HG02798 (cell line): ENCODE data around the gene SKI.
A peak's percentile ranks its signal among the peaks of the same experiment; 100 is the strongest.
"Not testable (repeated sequence)": the region's sequence is repeated elsewhere in the genome, so short reads cannot be mapped to it uniquely, and the experiment has no call there.

Source experiments
- ATAC-seq: cut with Tn5 transposase; IDR thresholded peaks from one replicate; pipeline ENCODE4 v1.9.1; 2021; ENCODE audit warnings: mild to moderate bottlenecking; ENCODE audit not compliant: unreplicated experiment, poor library complexity

Gene SKI

DNA sequence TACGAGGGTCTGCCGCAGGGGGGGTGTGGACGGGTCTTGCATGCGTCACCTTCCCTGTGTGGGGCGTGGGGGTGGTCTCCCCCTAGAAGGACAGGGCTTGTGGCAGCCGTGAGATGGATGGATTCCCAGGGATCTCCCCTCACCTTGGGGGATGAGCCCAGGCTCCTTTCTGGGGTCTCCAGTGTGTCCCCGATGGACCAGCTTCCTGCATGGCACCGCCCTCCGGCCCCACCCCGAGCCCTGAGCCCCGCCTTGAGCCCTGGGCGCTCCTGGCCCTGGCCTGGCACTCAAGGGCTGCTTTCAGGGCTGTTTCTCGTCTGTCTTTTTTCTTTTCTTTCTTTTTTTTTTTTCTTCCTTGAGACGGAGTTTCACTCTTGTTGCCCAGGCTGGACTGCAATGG lies 59.5 kb downstream of the SKI start:
- ATAC-seq: no peak

DNA sequence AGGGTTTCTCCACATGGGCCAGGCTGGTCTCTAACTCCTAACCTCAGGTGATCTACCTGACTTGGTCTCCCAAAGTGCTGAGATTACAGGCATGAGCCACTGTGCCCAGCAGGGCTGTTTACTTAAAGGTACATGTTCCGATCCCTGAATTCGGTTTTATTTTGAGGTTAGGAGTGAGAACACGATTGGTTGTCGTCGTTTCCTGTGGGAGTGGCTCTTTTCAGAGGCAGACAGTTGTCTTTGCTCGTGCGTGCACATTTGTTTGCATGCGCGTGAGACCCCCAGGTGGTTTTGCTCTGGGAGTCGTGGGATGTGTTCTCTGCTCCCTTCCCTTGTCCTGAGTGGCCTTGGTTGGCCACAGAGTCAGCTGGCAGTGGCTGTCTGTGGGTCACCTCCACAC lies 60.2 kb downstream of the SKI start:
- no peak for ATAC-seq

GRCh38 chr1:2288816-2289536 lies 60.9 kb downstream of the SKI start:
- no peak for ATAC-seq

GRCh38 chr1:2289607-2290006 lies 61.5 kb downstream of the SKI start:
- ATAC-seq: no peak

GRCh38 chr1:2290171-2290578 lies 62.1 kb downstream of the SKI start:
- peak; percentile 26 for ATAC-seq

- ATAC-seq: peak; percentile 46
Measured at GRCh38 chr1:2290595-2291510, 62.7 kb downstream of the SKI start.

DNA sequence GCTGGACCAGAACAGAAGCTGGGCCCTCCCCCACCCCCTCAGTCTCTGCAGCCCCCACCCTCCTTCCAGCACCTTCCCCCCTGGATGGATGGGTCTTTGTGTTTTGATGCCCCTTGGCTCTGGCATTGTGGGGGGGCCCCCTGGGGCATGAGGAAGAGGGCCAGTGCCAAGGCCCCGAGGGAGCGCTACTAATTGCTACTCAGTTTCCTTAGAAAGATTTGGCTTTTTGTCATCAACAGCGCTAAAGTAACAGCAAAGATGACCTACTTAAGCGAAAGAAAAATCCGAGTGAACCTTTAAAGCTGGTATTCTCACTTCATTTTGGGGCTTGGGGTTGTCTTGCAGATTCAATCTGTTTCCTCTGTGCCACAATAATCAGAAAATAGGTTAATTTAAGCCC lies 63.5 kb downstream of the SKI start:
- ATAC-seq: no peak

DNA sequence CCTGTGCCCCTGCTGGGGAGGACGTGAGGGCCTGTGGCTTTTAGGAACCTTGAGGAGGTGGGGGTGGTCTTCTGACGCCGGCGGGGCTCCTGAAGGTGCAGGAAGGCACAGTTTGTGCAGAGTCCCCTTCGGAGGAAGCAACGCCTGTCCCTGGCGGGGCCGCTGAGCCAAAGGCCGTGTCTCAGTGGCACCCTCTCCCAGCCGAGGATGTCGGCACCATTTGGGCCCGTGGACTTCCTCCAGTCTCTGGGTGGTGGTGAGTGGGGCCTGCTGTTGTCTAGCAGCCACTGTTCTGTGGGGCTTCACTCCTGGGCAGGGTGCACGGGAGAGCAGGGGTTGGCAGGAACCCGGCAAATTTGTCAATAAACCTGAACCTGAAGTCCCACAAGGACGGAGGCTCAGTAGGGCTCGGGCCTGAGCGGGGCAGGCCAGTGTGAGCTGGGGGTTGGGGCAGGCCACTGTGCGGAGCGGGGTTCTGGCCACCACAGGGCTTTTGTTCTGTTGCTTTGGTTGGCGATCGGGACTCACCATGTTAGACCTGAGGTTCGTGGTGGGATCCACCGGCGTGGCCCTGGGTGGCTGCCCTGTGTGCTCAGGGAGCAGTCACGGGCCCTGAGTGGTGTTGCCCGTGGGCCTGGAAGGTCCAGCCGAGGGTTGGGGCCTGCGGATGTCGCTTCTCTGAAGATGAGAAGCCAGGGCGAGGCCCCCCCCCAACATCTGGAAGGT lies 64.8 kb downstream of the SKI start:
- no peak for ATAC-seq

DNA sequence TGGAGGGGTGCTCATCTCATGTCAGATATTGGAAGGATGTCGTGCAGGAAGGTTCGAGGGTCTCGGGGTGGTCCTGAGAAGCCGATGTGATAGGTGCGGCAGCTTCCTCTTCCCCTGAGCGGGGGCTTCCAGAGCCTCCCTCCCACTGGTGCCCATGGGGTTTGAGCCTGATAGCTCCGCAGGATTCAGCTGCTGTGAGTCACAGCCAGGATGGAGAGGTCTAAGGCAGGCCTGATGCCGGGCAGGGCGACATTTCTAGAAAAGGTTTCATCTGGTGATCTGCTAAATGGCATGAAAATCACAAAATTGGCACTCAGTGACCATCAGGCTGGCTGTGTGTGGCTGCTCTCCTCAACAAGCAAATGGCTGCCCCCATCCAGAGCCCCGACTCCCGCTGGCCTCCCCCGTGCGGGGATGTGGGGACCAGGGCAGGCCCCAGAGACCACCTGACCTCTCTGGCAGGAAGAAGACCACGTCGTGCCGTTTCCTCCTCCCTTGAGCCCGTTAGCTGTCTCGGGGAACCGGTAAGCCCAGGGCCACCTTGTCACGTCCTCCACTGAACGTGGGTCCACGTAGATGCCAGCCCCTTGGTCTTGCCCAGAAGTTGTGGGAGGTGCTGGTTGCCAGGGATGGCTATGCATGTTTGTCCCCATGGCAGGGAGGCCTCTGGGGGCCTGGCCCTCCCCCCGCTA lies 66.1 kb downstream of the SKI start:
- ATAC-seq: no peak

DNA sequence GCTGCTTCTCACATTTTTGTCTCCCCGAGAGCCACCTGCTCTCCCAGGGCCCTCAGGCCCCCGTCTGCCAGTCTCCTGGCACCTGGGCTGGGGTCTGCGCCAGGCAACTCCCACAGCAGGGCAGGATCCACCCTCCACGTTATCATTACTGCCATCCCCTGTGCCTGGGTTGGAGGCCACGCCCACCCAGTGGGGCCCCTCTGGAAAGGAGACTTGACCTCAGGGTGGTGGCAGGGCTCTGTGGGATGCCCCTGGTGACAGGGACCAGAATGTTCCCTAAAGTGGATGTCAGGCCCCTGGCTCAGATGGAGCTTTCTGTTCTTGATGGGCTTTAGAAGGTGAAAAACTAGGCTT lies 66.6 kb downstream of the SKI start:
- ATAC-seq: no peak

DNA sequence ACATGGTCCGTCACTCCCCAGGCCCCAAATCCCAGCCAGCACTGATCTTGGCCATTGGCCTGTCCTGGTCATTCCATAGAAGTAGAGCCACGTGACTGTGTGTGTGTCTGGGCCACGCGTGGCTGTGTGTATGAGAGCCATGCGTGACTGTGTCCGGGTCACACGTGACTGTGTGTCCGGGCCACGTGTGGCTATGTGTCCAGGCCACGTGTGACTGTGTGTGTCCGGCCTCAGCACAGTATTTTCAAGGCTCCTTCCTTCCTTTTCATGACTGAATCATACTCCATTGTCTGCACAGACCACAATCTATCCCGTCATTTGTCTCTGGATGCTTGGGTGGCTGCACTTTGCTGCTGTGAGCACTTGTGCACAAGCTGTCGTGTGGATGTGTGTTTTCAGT lies 67.4 kb downstream of the SKI start:
- ATAC-seq: no peak

DNA sequence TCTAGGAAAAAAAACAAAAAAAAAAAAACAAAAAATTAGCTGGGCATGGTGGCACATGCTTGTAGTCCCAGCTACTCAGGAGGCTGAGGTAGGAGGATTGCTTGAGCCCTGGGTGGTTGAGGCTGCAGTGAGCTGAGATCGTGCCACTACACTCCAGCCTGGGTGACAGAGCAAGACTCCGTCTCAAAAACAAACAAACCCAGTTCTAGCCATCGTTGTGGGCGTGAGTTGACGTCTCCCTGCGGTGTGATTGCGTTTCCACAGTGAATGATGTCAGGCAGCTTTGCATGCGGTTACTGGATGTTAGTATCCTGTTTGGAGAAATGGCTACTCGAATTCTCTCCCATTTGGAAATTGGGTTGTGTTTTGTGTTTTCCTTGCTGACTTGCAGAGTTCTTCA lies 68.1 kb downstream of the SKI start:
- not testable (repeated sequence) for ATAC-seq

- no peak for ATAC-seq
Measured at GRCh38 chr1:2296614-2297013, 68.5 kb downstream of the SKI start.

DNA sequence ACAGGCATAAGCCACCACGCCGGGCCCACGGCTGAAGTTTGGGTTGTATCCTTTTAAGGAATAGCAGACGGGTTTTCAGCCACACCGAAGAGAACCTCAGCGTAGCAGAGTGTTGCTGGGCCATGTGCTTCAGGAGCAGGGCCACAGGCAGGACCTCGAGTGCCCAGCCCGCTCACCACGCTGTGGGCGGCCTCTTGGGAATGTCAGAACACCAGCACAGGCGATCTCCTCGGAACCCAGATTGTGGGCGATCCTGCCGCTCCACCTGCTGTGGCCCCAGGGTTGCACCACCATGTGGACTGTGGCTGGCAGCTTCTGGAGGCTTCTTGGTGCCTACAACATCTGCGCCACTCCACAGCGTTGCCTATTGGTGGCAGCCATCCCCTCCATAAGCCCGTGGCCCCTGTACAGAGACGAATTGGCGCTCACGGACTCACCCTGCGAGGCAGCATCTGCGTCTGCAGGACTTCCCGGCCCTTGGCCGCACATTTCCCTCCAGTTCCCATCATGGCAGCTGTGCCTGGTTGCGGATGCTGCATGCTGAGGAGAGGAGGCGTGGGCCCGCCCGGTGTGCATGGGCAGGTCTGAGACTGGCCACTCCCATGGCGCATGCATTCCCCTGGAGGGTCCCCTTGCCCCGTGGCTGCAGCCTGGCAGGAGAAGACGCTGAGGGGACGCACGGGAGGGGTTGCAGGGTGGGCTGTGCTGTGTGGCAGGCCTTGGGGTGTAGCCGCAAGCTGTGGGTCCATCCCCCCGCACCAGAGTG lies 69.3 kb downstream of the SKI start:
- no peak for ATAC-seq

DNA sequence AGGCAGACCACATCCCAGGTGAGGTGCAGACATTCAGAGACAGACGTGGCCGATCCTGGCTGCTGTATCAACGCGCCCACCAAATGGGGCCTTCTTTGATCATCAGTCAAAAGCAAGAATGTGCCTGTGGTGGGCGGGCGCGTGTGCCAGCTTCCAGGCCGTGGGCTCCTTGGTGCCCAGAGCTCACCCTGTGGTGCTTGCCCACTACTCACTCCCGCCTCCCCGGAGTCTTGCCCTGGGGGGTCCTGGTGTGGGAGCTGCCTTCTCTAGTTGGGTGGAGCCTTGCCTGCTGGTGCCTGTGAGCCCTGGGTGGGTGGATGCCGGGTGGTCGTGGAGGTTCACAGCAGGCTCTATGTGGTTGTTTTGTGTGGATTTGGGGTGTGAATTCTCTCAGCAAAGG lies 70.6 kb downstream of the SKI start:
- ATAC-seq: no peak

GRCh38 chr1:2299131-2299627 lies 71.1 kb downstream of the SKI start:
- no peak for ATAC-seq

DNA sequence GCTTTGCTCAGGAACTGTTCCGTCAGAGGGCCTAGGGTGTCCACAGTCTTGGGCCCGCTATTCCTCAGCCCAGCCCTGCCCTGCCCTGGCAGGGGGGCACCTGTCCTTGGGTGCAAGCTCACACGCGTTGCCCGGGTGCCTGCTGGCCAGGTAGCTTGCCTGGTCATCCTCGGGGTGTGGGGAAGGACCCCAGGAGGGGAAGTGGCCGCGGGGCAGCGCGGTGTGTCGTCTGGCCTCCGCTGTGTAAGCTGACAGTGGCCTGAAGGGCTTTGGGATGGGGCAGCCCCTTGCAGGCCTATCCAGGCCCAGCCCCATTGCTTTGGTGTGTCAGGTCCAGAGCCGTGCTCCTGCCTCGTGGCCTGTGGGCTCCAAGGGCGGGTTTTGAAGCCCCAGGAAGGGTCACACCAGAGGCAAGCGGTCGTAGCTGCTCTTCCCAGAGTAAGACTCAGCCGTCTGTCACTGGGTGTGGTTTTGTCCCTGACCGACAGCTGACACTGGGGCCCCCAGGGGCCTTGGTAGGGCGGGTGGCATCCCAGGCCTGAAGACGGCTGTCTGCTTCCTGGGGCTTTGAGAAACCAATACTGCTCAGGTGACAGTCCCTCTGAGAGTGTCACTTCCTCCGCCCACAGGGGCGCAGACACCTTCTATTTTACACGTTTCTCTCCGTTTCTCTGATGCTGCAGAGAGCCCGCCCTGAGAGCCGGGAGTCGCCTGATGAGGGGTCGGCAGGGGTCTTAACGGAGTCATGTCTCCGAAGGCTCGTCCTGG lies 72.1 kb downstream of the SKI start:
- ATAC-seq: peak; percentile 83

GRCh38 chr1:2300851-2301606 lies 72.9 kb downstream of the SKI start:
- ATAC-seq: peak; percentile 50
